ENCODE data around the gene CHURC1.
A peak's percentile ranks its signal among the peaks of the same experiment; 100 is the strongest.

The CHURC1 gene

DNA sequence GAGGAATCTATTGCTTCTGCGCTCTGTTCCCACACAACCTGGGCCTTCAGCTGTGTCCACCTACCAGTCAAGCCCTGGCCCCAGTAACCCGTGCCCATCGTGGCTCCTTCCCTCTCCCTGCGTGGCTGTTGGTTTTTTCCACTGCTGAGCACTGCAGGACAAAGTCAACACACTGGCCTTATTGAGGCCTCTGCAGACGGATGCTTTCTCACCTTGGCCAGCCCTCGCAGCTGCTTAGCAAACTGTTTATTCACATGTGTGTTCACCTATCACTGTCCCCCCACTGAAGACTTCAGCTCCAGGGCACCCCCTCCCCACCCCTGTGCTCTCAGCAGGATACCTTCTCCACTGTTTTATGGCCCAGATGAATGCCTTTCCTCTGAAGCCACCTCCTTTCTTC lies 41.0 kb downstream of the CHURC1 start:
- Histone ChIP-seq H3K36me3 (ENCODE audit: control insufficient read depth in 2 of 2, insufficient read depth in 1 of 2, low read length in 2 of 2) (peaks cover 0 to 20% of the 10 kb centered on the region in 2 experiments; a peak in 2 of 3 replicates), H3K4me3 (ENCODE audit: low read depth, low read length) (no peak overlapping the region), H3K4me1 (ENCODE audit: control insufficient read depth, insufficient read depth, low read length) (no peaks in the 10 kb centered on the region), H3K27ac (ENCODE audit: extremely low read depth, low read depth, low read length) (no peak overlapping the region), H3K9me3 (ENCODE audit: control insufficient read depth, insufficient read depth, low read depth, low read length) (no peaks in the 10 kb centered on the region)
- TF ChIP-seq, protein P1, sequence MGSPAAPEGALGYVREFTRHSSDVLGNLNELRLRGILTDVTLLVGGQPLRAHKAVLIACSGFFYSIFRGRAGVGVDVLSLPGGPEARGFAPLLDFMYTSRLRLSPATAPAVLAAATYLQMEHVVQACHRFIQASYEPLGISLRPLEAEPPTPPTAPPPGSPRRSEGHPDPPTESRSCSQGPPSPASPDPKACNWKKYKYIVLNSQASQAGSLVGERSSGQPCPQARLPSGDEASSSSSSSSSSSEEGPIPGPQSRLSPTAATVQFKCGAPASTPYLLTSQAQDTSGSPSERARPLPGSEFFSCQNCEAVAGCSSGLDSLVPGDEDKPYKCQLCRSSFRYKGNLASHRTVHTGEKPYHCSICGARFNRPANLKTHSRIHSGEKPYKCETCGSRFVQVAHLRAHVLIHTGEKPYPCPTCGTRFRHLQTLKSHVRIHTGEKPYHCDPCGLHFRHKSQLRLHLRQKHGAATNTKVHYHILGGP (tag by site-specific recombination; IDR thresholded peaks at IDR 0.05) = no peak
- no peak for TF ChIP-seq ZNF335 (tag by site-specific recombination; conservative IDR thresholded peaks at IDR 0.05)
- TF ChIP-seq ZIC2 (tag by site-specific recombination; IDR thresholded peaks at IDR 0.05) = peak; percentile 63
- no peak for TF ChIP-seq ZNF785 (tag by site-specific recombination; IDR thresholded peaks at IDR 0.05)
- POLR2A ChIA-PET = no interaction called here
- CTCF ChIA-PET = interaction anchor here (1.2 kb wide), 1 partner anchor 29 kb away, joined by 5 read pairs; no protein-coding TSS in a partner anchor

DNA sequence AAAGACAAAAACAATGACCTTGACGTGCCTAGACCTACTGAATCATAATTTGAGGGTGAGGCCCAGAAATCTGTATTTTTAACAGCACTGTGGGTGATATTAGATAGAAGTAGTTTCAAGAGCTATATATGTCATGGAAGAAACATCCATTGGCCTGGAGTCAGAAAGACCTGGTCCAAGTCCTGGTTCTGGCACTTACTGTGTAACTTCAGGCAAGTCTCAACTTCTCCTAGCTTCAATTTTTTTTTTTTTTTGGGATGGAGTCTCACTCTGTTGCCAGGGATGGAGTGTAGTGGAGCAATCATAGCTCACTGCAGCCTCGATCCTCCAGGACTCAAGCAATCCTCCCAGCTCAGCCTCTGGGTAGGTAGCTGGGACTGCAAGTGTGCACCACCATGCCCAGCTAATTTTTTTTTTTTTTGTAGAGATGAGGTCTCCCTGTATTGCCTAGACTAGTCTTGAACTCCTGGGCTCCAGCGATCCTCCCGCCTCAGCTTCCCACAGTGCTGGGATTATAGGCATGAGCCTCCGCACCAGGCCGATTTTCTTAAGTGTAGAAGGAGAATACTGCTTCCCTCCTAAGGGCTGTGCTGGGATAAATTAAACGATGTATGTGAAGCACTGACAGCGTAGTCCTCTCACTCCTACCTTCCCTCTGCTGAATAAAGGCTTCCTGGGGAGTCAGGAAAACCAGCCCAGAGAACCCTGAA lies 42.6 kb downstream of the CHURC1 start:
- CTCF ChIA-PET = interaction anchor here (0.6 to 0.7 kb wide), 2 partner anchors 12 to 64 kb away, joined by 3 to 4 read pairs; no protein-coding TSS in a partner anchor
- H3K27ac ChIP-seq (ENCODE audit: extremely low read depth, low read depth, low read length) = no peak overlapping the region
- no peak overlapping the region for H3K4me3 ChIP-seq (ENCODE audit: low read depth, low read length)
- TF ChIP-seq ZNF449 (tag by site-specific recombination; IDR thresholded peaks at IDR 0.05) = no peak
- TF ChIP-seq ZNF324 (tag by site-specific recombination; IDR thresholded peaks at IDR 0.05) = no peak
- TF ChIP-seq IKZF3 (tag by site-specific recombination; IDR thresholded peaks at IDR 0.05) = no peak
- TF ChIP-seq ZBTB10 (tag by site-specific recombination; IDR thresholded peaks at IDR 0.05) = no peak
- TF ChIP-seq SETDB1 (IDR thresholded peaks at IDR 0.05; ENCODE audit: insufficient read length, low read length) = no peak
- no peak for TF ChIP-seq PRDM1 (tag by site-specific recombination; IDR thresholded peaks at IDR 0.05)
- TF ChIP-seq, protein P2, sequence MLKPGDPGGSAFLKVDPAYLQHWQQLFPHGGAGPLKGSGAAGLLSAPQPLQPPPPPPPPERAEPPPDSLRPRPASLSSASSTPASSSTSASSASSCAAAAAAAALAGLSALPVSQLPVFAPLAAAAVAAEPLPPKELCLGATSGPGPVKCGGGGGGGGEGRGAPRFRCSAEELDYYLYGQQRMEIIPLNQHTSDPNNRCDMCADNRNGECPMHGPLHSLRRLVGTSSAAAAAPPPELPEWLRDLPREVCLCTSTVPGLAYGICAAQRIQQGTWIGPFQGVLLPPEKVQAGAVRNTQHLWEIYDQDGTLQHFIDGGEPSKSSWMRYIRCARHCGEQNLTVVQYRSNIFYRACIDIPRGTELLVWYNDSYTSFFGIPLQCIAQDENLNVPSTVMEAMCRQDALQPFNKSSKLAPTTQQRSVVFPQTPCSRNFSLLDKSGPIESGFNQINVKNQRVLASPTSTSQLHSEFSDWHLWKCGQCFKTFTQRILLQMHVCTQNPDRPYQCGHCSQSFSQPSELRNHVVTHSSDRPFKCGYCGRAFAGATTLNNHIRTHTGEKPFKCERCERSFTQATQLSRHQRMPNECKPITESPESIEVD (tag by site-specific recombination; IDR thresholded peaks at IDR 0.05) = no peak
- TF ChIP-seq, protein P3, sequence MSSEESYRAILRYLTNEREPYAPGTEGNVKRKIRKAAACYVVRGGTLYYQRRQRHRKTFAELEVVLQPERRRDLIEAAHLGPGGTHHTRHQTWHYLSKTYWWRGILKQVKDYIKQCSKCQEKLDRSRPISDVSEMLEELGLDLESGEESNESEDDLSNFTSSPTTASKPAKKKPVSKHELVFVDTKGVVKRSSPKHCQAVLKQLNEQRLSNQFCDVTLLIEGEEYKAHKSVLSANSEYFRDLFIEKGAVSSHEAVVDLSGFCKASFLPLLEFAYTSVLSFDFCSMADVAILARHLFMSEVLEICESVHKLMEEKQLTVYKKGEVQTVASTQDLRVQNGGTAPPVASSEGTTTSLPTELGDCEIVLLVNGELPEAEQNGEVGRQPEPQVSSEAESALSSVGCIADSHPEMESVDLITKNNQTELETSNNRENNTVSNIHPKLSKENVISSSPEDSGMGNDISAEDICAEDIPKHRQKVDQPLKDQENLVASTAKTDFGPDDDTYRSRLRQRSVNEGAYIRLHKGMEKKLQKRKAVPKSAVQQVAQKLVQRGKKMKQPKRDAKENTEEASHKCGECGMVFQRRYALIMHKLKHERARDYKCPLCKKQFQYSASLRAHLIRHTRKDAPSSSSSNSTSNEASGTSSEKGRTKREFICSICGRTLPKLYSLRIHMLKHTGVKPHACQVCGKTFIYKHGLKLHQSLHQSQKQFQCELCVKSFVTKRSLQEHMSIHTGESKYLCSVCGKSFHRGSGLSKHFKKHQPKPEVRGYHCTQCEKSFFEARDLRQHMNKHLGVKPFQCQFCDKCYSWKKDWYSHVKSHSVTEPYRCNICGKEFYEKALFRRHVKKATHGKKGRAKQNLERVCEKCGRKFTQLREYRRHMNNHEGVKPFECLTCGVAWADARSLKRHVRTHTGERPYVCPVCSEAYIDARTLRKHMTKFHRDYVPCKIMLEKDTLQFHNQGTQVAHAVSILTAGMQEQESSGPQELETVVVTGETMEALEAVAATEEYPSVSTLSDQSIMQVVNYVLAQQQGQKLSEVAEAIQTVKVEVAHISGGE (tag by site-specific recombination; conservative IDR thresholded peaks at IDR 0.05; ENCODE audit: low read depth) = no peak
- TF ChIP-seq, protein P4, sequence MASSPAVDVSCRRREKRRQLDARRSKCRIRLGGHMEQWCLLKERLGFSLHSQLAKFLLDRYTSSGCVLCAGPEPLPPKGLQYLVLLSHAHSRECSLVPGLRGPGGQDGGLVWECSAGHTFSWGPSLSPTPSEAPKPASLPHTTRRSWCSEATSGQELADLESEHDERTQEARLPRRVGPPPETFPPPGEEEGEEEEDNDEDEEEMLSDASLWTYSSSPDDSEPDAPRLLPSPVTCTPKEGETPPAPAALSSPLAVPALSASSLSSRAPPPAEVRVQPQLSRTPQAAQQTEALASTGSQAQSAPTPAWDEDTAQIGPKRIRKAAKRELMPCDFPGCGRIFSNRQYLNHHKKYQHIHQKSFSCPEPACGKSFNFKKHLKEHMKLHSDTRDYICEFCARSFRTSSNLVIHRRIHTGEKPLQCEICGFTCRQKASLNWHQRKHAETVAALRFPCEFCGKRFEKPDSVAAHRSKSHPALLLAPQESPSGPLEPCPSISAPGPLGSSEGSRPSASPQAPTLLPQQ (tag by site-specific recombination; IDR thresholded peaks at IDR 0.05) = no peak
- TF ChIP-seq ZNF670 (tag by site-specific recombination; IDR thresholded peaks at IDR 0.05; ENCODE audit: low read depth) = no peak
- no peak for TF ChIP-seq ZNF23 (tag by site-specific recombination; IDR thresholded peaks at IDR 0.05; ENCODE audit: borderline replicate concordance)
- TF ChIP-seq ZSCAN18 (tag by site-specific recombination; IDR thresholded peaks at IDR 0.05) = no peak
- TF ChIP-seq ZNF747 (tag by site-specific recombination; IDR thresholded peaks at IDR 0.05) = no peak
- TF ChIP-seq MZF1 (tag by site-specific recombination; IDR thresholded peaks at IDR 0.05; ENCODE audit: borderline replicate concordance) = no peak
- H3K36me3 ChIP-seq (ENCODE audit: control insufficient read depth in 2 of 2, insufficient read depth in 1 of 2, low read length in 2 of 2) = peaks cover 0 to 5% of the 10 kb centered on the region in 2 experiments; a peak in 2 of 3 replicates
- H3K9me3 ChIP-seq (ENCODE audit: control insufficient read depth, insufficient read depth, low read depth, low read length) = no peaks in the 10 kb centered on the region
- no peaks in the 10 kb centered on the region for H3K4me1 ChIP-seq (ENCODE audit: control insufficient read depth, insufficient read depth, low read length)
- POLR2A ChIA-PET = interaction anchor here (0.6 kb wide), 1 partner anchor 33 kb away, joined by 3 read pairs; no protein-coding TSS in a partner anchor

Measured in HEK293 (cell line).